Measurements from ENCODE around the gene GARNL3.

The GARNL3 gene

GRCh38 chr9:127233989-127234388, 30.6 kb upstream of the GARNL3 start:
- DNase-seq: no peak

DNA sequence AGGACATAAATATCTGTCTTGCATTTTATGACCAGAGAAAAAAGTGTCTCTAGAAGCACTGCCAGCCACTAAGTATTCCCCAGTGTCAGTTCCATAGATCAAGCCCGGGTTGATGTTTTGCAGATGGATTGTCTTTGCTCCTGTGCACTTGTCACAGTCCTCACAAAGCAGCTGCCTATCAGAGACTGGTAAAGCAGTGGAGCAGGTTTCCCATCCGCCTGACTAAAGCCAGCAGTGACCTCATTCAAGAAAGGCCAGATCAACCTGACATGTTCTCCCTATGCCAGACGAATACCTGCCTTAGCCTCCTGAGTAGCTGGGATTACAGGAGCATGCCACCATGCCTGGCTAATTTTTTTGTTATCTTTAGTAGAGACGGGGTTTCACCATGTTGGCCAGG, 26.8 kb upstream of the GARNL3 start:
- no peak for DNase-seq

DNA sequence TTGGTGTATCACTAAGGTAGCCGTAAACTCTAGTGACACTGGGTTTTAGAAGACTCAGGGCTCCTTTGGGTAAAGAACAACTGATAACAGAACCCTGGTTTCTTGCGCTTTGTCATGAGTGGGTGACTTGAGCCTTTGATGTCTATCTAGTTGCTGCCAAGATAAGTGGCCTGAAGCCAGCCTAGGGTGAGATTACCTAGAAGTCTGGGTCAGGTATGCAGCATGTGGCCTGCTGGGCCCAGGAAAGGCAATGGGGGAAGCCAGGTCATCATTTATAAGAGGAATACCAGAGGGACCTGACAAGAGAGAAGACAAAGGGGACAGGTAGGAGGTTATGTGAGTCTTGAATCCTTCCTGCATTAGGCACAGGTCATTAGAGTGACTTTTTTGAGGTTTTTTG, 23.2 kb upstream of the GARNL3 start:
- DNase-seq: no peak

GRCh38 chr9:127244609-127245601, 19.7 kb upstream of the GARNL3 start:
- DNase-seq: peak; percentile 99

GRCh38 chr9:127245637-127246164, 18.9 kb upstream of the GARNL3 start:
- DNase-seq: no peak

- peak; percentile 32 for DNase-seq
Measured at GRCh38 chr9:127248241-127248640, 16.3 kb upstream of the GARNL3 start.

DNA sequence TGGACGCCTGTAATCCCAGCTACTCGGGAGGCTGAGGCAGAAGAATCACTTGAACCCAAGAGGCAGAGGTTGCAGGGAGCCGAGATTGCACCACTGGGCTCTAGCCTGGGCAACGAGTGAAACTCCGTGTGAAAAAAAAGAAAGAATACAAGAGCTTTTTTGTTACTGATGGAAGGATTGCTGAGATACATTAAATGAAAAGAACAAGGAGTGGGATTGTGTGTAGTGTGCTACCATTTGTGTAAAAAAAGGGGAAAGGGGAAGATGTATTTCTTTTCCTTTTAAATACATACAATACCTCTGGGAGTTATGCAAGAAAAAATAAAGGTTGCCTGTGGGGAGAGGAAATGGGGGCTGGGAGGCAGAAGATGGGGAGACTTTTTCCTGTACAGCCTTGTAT, 14.7 kb upstream of the GARNL3 start:
- no peak for DNase-seq

- DNase-seq: no peak
Measured at GRCh38 chr9:127250896-127251391, 13.6 kb upstream of the GARNL3 start.

DNA sequence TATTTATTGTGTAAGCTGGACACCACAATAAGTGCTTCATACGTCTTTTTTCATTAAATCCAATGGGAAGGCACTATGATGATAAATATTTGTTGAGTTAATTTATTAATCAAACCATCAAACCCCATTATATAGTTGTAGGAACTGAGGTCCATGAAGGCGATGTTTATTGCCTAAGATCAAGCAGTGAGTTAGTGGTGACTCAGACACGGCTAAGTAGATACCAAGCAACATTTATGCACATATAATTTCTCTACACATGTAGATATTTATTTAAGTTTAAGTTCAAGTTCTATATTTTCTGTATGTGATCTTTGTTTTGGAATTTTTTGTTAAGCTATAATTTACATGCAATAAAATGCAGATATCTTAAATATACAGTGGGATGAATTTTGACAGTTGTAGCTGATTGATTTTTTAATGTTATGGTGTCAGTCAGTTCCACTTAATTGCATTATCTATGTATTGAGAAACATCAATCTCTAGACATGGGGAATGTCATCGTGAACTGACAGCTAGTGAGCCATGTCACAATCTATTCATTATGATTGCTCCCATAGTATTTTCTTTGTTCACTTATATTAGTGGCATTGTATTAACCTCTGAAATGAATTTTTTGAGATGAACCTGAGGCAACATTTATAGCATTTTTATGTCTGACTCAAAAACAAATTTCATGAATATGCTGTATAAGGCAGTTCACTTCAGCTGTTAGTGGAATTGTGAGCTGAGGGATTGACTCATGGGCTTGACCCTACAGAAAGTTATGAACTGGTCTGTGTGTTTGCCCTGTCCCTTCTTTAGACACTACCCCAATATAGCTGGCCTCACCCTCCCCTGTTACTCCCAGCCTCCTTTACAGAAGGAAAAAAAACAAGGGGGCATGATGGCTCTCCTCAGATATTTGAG, 11.9 kb upstream of the GARNL3 start:
- no peak for DNase-seq

DNA sequence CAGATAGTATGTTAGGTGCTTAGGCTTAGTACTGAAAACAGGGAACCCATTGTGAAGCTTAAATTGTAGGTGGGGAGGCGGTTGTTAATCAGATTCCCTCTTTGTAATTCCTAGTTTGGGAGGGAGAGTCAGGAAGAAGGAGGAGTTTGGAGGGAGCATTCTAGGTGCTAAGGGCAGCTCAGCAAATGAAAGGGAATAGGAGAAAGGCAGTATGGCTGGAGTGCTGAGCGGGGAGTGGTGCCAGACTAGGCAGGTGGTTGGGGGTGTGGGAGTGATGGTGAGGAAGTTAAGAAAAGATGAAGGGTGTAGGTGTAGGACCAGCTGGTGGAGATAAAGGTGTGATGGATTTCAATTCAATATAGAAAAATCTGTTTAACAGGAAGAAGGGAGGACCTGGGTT, 11.1 kb upstream of the GARNL3 start:
- DNase-seq: no peak

DNA sequence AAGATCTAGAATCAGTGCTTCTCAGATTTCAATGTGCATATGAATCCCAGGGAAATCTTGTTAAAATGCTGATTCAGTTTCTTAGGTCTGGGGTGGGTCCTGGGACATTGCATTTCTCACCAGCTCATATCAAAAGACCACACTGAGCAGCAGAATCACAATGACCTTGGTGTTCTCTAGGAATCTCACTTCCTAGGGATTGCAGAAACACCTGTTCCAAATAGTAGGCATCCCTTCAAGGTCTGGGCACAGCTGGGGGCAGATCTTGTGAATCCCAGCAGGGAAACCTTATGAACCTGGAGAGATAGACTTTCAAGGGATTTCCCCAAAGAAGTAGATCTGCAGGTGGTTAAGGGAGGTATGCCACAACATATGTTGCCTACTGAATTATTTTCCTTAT, 8.9 kb upstream of the GARNL3 start:
- no peak for DNase-seq

DNA sequence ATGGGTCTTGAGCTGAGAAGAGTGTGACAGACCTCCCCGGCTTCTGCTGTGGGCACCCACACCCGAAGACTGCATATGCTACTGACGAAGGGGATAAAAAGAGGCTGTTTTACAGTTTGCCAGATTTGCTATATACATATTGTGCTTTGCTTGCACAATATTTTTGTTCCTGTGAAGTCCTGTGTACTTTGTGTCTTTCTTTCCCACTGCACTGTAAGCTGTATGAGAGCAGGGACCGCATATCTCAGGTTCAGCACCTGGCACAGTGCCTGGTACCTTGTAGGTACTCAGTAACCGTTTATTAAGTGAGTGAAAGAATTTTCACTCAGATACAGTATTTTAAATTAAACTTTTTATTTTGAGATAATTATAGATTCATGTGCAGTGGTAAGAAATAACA, 8.2 kb upstream of the GARNL3 start:
- no peak for DNase-seq

- DNase-seq: no peak
Measured at GRCh38 chr9:127258606-127259471, 5.7 kb upstream of the GARNL3 start.

DNA sequence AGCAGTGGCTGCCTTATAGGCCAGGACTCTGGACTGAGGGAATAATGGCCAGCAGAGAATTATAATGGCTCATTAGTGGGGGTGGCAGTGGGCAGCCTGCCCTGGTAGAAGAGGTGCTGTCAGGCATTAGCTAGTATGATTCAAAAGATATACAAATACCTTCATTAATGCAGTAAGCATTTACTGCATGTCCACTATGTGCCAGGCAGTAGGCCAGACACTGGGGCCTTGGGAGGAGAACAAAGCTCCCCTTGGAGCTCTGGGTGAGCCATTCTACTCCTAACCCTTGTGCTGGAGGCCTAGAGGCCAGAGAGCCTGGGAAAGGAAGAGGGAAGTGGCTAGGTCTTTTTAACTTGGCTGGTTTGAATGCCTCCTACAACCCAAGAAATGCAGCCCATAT, 2.0 kb upstream of the GARNL3 start:
- no peak for DNase-seq

DNA sequence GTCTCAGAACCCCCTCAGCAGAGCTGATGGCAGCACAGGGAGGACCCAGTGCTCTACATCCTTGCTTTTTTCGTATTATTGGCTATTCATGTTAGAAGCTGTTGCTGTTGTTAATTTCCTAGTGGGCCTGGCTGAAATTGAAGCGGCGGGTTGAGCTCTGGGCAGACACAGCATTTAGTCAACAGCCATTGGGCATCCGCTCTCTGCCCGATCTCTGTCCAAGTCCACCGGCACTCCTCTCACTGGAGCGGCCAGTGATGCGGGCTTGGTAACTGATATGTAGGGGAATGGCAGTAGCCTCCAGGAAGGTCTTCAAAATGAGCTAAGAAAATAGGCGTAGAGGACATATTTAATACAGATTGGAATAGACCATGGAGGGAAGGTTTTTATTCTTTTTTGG, 1.3 kb upstream of the GARNL3 start:
- no peak for DNase-seq

GRCh38 chr9:127263664-127264063, 910 bp upstream of the GARNL3 start:
- no peak for DNase-seq

GRCh38 chr9:127267793-127268525, 3.4 kb downstream of the GARNL3 start:
- no peak for DNase-seq

GRCh38 chr9:127269449-127269848, 4.9 kb downstream of the GARNL3 start:
- DNase-seq: no peak

DNA sequence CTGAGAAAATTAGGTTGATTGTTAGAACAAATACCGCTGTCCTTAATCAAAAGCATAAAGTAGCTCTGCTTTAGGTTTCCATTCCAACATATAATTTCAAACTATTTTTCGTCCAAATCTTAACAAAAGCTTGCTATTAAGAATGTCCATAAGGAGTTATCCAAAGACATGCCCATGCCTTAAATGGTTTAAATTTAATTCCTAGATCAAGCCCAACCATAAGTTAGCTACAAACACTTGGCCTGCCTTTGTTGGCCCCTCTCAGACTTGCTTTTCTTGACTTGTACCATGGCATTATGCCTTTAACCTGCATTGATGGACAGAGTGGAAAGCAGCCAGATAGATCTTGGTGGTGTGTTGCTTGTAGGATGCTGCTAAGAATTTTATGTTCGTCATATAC, 8.8 kb downstream of the GARNL3 start:
- no peak for DNase-seq

- no peak for DNase-seq
Measured at GRCh38 chr9:127277099-127277498, 12.5 kb downstream of the GARNL3 start.

DNA sequence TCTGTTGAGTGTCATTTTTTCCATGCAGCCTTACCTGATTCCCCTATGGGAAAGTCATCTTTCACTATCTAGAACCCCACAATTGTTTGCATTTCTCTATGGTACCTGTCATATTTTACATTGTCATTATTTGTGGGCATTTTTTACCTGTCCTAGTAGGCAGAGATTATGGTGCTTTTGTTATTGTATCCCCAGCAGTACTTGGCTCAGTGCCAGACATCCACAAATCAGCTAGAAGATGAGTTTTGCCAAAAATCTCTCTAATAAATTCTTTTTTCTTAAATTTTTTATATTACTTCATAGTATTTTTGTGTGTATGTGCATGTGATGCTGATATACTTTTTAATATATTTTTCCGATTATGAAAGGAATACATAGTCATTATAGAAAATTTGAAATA, 13.2 kb downstream of the GARNL3 start:
- DNase-seq: no peak

- no peak for DNase-seq
Measured at GRCh38 chr9:127278372-127278771, 13.8 kb downstream of the GARNL3 start.
